GM18502 (cell line): ENCODE measurements around the gene ANKRD12.

Experiments
- ATAC-seq: cut with Tn5 transposase; IDR thresholded peaks from one replicate; pipeline ENCODE4 v1.9.1; 2021; ENCODE audit warnings: mild to moderate bottlenecking; ENCODE audit not compliant: unreplicated experiment, poor library complexity

Gene ANKRD12

DNA sequence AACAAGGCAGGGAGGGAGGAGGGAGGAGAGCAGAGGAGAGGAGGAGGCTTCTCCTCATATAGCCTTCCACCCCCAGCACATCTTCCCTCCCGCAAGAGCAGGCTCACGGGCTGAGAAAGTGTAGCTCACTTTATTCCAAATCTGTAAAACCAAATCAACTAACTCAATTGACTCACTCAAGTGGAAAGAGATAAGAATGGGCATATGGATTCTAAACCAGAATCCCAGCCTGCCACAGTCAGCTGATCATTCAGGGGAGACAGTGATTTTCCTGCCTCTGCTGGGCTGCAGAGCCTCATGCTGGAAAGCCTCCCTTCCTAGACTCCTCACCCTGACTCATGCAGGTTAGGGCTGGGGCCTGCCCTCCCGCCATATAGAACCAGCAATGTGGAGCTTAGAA lies 193.8 kb downstream of the ANKRD12 start:
- no peak for ATAC-seq

DNA sequence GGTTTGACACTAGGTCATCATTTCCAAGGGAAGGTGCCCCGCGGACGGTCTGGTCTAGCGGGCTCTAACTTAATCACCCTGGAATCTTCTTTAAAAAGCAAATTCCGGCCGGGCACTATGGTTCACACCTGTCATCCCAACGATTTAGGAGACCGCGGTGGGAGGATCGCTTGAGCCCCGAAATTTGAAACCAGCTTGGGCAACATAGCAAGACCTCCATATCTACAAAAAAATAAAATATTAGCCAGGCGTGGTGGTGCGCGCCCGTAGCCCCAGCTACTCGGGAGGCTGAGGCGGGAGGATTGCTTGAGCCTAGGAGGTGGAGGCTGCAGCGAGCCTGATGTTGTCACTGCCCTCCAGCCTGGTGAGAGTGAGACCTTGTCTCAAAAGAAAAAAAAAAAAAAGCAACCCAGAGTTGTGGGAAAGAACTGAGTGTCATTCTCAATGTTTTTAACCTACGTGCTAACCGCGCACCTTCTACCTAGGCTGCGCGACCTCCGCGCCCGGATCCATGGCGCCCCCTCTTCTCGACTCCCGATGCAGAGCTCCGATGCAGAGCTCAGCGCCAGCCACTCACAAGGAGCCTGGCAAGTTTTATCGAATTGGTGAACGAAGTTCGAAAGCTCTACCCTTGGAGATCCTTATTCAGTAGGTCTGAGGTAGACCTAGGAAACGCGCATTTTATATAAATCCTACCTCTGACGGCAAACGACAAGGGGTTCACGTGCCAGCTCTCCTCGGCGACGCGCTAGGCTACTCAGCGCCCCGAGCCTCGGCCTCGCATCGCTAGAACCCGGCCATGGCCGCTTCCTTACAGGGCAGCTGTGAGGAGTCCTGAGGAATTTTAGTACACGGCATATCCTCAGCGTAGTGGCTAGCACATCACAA lies 197.1 kb downstream of the ANKRD12 start:
- peak; percentile 52 for ATAC-seq

DNA sequence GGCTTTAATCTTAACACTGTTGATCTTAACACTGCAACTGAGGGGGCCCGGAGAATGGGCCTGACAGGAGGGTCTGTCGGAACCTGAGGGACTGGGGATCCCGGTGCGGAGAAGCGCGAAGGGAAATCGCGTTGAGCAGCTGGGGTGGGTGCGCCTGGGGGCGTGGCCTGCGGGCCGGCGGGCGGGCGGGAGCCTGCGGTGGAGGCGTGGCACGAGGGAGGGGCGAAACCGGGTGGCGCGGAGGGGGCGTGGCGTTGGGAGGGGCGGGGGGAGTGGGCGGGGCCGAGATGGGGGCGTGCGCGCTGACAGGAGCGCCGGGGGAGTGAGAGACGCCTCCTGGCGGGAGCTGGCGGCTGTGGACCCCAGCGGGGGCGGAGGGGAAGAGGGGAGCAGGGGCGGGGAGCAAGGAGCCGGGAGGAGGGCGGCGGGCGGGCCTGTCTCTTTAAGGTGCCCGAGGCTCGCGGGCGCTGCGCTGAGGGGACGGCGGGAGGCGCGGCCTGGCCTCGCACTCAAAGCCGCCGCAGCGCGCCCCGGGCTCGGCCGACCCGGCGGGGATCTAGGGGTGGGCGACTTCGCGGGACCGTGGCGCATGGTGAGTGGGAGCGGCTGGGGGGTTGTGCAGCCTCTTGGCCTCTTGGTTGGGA lies 197.9 kb downstream of the ANKRD12 start, which contains the start of gene TWSG1:
Gene TWSG1, plus strand, starts transcription at position 445 of the 644 bp plus-strand sequence. CDS start 2,457 bp downstream, outside the sequence.
- peak; percentile 81 for ATAC-seq

DNA sequence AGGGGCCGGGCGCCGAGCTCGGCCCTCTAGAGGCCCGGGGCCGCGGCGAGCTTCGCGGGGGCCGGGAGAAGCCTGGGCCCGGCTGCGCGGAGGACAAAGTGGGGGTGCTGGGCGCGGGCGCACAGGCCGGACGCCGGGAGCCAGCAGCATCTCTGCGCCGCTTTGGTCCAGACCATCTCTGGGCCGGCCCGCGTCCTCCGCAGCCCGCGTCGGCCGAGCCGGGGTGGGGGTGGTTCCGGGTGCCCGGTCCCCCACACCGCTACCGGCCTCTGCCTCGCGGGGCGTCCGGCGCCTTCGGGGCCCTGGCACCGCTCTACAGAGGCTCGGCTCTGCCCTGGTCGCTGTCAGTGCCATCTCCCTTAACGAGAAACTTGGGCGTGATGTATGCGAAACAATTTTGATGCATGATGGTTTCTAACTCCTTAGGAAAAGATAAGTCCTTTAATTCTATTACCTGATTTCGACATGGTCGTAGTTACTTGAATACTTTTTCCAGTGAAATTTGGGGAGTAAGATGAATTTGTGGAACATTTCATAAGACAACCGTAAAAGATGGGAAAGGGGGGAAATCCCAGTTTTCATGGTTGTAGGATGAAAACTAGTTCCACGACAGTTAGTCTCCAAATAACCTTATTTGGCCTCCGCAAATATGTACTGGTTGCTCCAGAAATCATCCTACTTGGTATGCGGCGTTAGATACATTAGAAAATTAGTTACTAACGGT lies 198.6 kb downstream of the ANKRD12 start:
- peak; percentile 48 for ATAC-seq
